Panc1 (cell line): ENCODE measurements around the gene ATP2B2. TPM values are rescaled to one million over a fixed set of nuclear protein-coding genes. Genes with fewer than 3 reads are reported as not detected.

Experiments used
- ATAC-seq: fragments of 200-7000 bp; cut with Tn5 transposase; 2 replicates; pipeline ENCODE4 v1.9.1; 2020; ENCODE audit warnings: mild to moderate bottlenecking, moderate library complexity
- BruUV-seq: library from RNA; stranded (reverse); fragments of 400-500 nt; replicated peaks from 2 replicates; lab custom pipeline; 2021; lab: Mats Ljungman, UMichigan
- CTCF ChIA-PET: fragments of 300-600 bp; sonication (Branson Sonifier 250); formaldehyde crosslinking; loops from one replicate; lab custom pipeline; 2022; ENCODE audit warnings: antibody characterized with exemption; lab: Charles Lee
- POLR2A ChIA-PET: fragments of 300-600 bp; sonication (Branson Sonifier 250); formaldehyde crosslinking; loops from one replicate; lab custom pipeline; 2022; ENCODE audit warnings: antibody characterized with exemption; lab: Charles Lee
- DNase-seq: peaks from one replicate; pipeline ENCODE4 v3.0.0-alpha.2; 2010; ENCODE audit warnings: low read depth, low spot score
- H3K27ac ChIP-seq: 2 replicates; pipeline ENCODE4 v1.5.1; 2011; ENCODE audit warnings: mild to moderate bottlenecking, low read length, inconsistent platforms
- H3K27me3 ChIP-seq: fragments of 200-500 bp; sonication (Bioruptor generic); 2 replicates; pipeline ENCODE4 v1.6.0; 2014; ENCODE audit warnings: low read length, inconsistent platforms; ENCODE audit not compliant: control insufficient read depth, insufficient read depth
- H3K36me3 ChIP-seq: fragments of 200-500 bp; sonication (Bioruptor generic); 2 replicates; pipeline ENCODE4 v1.5.1; 2014; ENCODE audit warnings: inconsistent platforms, mild to moderate bottlenecking, low read length, moderate library complexity; ENCODE audit not compliant: control insufficient read depth, insufficient read depth
- H3K4me1 ChIP-seq: 2 replicates; pipeline ENCODE4 v1.5.1; 2011; ENCODE audit warnings: inconsistent platforms, mild to moderate bottlenecking, low read length, moderate library complexity; ENCODE audit not compliant: control insufficient read depth, insufficient read depth
- H3K4me3 ChIP-seq, 2 experiments: 2 replicates each; pipeline ENCODE4 v1.5.1; 2011 to 2012; ENCODE audit warnings: low read depth in 2 of 2, low read length in 2 of 2, mild to moderate bottlenecking in 2 of 2, inconsistent platforms in 1 of 2, moderate library complexity in 1 of 2
- H3K9me3 ChIP-seq: fragments of 200-500 bp; sonication (Bioruptor generic); 2 replicates; pipeline ENCODE4 v1.5.1; 2014; ENCODE audit warnings: low read depth, mild to moderate bottlenecking, inconsistent platforms, low read length, moderate library complexity; ENCODE audit not compliant: control insufficient read depth, insufficient read depth
- CTCF ChIP-seq: fragments of 450-650 bp; IDR thresholded peaks from 2 replicates; pipeline ENCODE4 v1.5.1; 2017; ENCODE audit warnings: mild to moderate bottlenecking
- POLR2AphosphoS5 ChIP-seq: IDR thresholded peaks from 2 replicates; pipeline ENCODE4 v1.6.1; 2012; ENCODE audit warnings: mild to moderate bottlenecking, low read depth, low read length, moderate library complexity
- SIN3A ChIP-seq: IDR thresholded peaks from 2 replicates; pipeline ENCODE4 v1.6.1; 2012; ENCODE audit warnings: low read depth, mild to moderate bottlenecking, low read length, moderate library complexity, borderline replicate concordance; ENCODE audit not compliant: insufficient read depth
- TCF7L2 ChIP-seq: IDR thresholded peaks from 2 replicates; pipeline ENCODE4 v1.6.1; 2011; ENCODE audit warnings: mild to moderate bottlenecking, low read depth, low read length, inconsistent platforms
- in situ Hi-C: cut with HindIII; loops from 2 replicates; pipeline ENCODE4 v1.10.0; 2016; ENCODE audit warnings: low sequenced_read_pairs, low pct_unique_long_range_greater_than_20kb
- intact Hi-C: fragments of 100-400 bp; cut with micrococcal nuclease; formaldehyde crosslinking; loops from one replicate; pipeline ENCODE4 v1.10.0; 2022; ENCODE audit not compliant: unreplicated experiment
- total RNA-seq: library from RNA; stranded (reverse); gene quantifications from one replicate; pipeline ENCODE4 v1.2.1, GENCODE V29; 2021; ENCODE audit not compliant: unreplicated experiment
- TF ChIP-seq, protein P1 (sequence below), 2 experiments: IDR thresholded peaks; 2 replicates each; pipeline ENCODE4 v1.6.1; 2011 to 2012; ENCODE audit warnings: low read depth in 2 of 2, control low read depth in 1 of 2, low read length in 1 of 2, mild to moderate bottlenecking in 1 of 2, moderate library complexity in 1 of 2; ENCODE audit not compliant: insufficient read depth in 1 of 2

ATP2B2 gene
- total RNA-seq, 1 experiment from 2014 or later: not detected

GRCh38 chr3:10472877-10473440 is 32.4 kb downstream of the ATP2B2 start:
- Histone ChIP-seq H3K4me3 (no peak overlapping the region), H3K4me1 (no peaks in the 10 kb centered on the region), H3K9me3 (no peaks in the 10 kb centered on the region), H3K27ac (no peak overlapping the region), H3K27me3 (no peaks in the 10 kb centered on the region), H3K36me3 (no peaks in the 10 kb centered on the region)
- CTCF ChIA-PET: no interaction called here
- intact Hi-C loops: no loop called here
- no TSS peak for BruUV-seq
- POLR2A ChIA-PET: no interaction called here
- in situ Hi-C loops: no loop called here
- ATAC-seq: no peak
- DNase-seq: no peak
- TF ChIP-seq, protein P1, sequence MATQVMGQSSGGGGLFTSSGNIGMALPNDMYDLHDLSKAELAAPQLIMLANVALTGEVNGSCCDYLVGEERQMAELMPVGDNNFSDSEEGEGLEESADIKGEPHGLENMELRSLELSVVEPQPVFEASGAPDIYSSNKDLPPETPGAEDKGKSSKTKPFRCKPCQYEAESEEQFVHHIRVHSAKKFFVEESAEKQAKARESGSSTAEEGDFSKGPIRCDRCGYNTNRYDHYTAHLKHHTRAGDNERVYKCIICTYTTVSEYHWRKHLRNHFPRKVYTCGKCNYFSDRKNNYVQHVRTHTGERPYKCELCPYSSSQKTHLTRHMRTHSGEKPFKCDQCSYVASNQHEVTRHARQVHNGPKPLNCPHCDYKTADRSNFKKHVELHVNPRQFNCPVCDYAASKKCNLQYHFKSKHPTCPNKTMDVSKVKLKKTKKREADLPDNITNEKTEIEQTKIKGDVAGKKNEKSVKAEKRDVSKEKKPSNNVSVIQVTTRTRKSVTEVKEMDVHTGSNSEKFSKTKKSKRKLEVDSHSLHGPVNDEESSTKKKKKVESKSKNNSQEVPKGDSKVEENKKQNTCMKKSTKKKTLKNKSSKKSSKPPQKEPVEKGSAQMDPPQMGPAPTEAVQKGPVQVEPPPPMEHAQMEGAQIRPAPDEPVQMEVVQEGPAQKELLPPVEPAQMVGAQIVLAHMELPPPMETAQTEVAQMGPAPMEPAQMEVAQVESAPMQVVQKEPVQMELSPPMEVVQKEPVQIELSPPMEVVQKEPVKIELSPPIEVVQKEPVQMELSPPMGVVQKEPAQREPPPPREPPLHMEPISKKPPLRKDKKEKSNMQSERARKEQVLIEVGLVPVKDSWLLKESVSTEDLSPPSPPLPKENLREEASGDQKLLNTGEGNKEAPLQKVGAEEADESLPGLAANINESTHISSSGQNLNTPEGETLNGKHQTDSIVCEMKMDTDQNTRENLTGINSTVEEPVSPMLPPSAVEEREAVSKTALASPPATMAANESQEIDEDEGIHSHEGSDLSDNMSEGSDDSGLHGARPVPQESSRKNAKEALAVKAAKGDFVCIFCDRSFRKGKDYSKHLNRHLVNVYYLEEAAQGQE (IDR thresholded peaks at IDR 0.05; ENCODE audit: insufficient read depth in 1 of 2, low read depth in 2 of 2, low read length in 1 of 2): no peak
- TF ChIP-seq CTCF (no peak), TCF7L2 (no peak), SIN3A (no peak), POLR2AphosphoS5 (no peak)

DNA sequence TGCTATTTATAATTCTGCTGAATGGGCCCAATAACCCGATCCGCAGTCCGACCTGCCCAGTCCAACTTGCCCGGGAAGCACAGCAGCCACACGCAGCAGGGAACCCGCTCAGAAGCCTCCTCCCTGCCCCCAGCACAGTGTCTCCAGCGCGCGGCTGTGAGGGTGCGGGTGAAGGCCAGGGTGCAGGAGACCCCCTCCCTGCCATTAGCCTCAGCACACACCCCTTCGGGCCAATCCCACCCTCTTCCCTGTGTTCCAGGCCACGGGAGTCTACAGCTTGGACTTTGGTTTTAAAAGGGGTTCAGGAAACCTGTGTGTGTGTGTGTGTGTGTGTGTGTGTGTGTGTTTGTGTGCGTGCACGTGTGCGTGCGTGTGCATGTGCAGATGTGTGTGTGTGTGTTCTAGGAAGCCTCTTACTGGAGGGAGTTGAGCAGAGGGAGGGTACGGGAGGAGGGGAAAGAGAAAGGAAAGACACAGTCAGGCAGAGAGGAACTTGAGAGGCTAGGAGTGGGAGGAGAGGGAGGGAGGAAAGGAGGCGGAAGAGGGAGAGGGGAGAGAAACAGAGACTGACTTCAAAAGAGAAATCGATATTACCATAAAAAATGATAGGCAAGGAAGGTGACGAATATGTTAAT is 34.2 kb downstream of the ATP2B2 start:
- ChIA-PET CTCF (no interaction called here), POLR2A (no interaction called here)
- Histone ChIP-seq H3K27ac (no peak overlapping the region), H3K9me3 (no peaks in the 10 kb centered on the region), H3K36me3 (no peaks in the 10 kb centered on the region), H3K4me3 (no peak overlapping the region), H3K27me3 (no peaks in the 10 kb centered on the region), H3K4me1 (no peaks in the 10 kb centered on the region)
- TF ChIP-seq, protein P1 (IDR thresholded peaks at IDR 0.05; ENCODE audit: insufficient read depth in 1 of 2, low read depth in 2 of 2, low read length in 1 of 2): no peak
- TF ChIP-seq CTCF (no peak), SIN3A (no peak), POLR2AphosphoS5 (no peak), TCF7L2 (no peak)
- BruUV-seq: no TSS peak
- intact Hi-C loops: no loop called here
- no peak for ATAC-seq
- no peak for DNase-seq
- in situ Hi-C loops: no loop called here
